HepG2 (cell line): ENCODE data around the gene SRCAP. TPM values are rescaled to one million over a fixed set of nuclear protein-coding genes. Genes with fewer than 3 reads are reported as not detected.

Experiments used
- AGO1 ChIP-seq: fragments of 200-400 bp; formaldehyde crosslinking; IDR thresholded peaks from 2 replicates; pipeline ENCODE4 v1.6.1; 2017; ENCODE audit warnings: mild to moderate bottlenecking, low read depth, low read length, moderate library complexity; ENCODE audit not compliant: poor library complexity, severe bottlenecking
- AGO2 ChIP-seq: fragments of 200-400 bp; formaldehyde crosslinking; optimal IDR thresholded peaks from 2 replicates; pipeline ENCODE3; 2017; ENCODE audit warnings: mild to moderate bottlenecking, low read depth, low read length, moderate library complexity
- BRCA1 ChIP-seq: sonication (generic); formaldehyde crosslinking; IDR thresholded peaks from 2 replicates; pipeline ENCODE4 v1.4.0; 2020; ENCODE audit warnings: missing genetic modification reagents
- CSRNP1 ChIP-seq: sonication (generic); formaldehyde crosslinking; IDR thresholded peaks from 2 replicates; pipeline ENCODE4 v1.8.1; 2023; ENCODE audit warnings: mild to moderate bottlenecking, missing genetic modification reagents
- FOXM1 ChIP-seq: sonication (generic); formaldehyde crosslinking; IDR thresholded peaks from 2 replicates; pipeline ENCODE4 v1.5.0; 2020; ENCODE audit warnings: missing genetic modification reagents
- GMEB2 ChIP-seq: IDR thresholded peaks from 2 replicates; pipeline ENCODE4 v1.6.1; 2016; ENCODE audit warnings: missing biosample characterization, missing genetic modification reagents, low read depth
- IKZF1 ChIP-seq: fragments of 450-650 bp; IDR thresholded peaks from 2 replicates; pipeline ENCODE4 v1.7.1; 2016
- NR2F2 ChIP-seq: IDR thresholded peaks from 2 replicates; pipeline ENCODE4 v1.6.1; 2012; ENCODE audit warnings: low read depth, inconsistent platforms, borderline replicate concordance
- SIX1 ChIP-seq: sonication (generic); formaldehyde crosslinking; IDR thresholded peaks from 2 replicates; pipeline ENCODE4 v1.4.0; 2020; ENCODE audit warnings: missing genetic modification reagents, borderline replicate concordance
- SRSF4 ChIP-seq: fragments of 200-400 bp; formaldehyde crosslinking; IDR thresholded peaks from one replicate; pipeline ENCODE4 v1.6.1; 2018; ENCODE audit warnings: mild to moderate bottlenecking, low read depth, low read length, moderate library complexity; ENCODE audit not compliant: poor library complexity, severe bottlenecking
- ZC3H13 ChIP-seq: sonication (generic); formaldehyde crosslinking; IDR thresholded peaks from 2 replicates; pipeline ENCODE4 v1.8.1; 2023; ENCODE audit warnings: mild to moderate bottlenecking, missing genetic modification reagents, moderate library complexity
- ZFP62 ChIP-seq: sonication (generic); formaldehyde crosslinking; IDR thresholded peaks from 2 replicates; pipeline ENCODE4 v1.4.0; 2020; ENCODE audit warnings: missing genetic modification reagents
- ZNF180 ChIP-seq: sonication (generic); formaldehyde crosslinking; IDR thresholded peaks from 2 replicates; pipeline ENCODE4 v1.4.0; 2020; ENCODE audit warnings: low read depth, missing genetic modification reagents, borderline replicate concordance
- ZNF256 ChIP-seq: sonication (generic); formaldehyde crosslinking; conservative IDR thresholded peaks from 2 replicates; pipeline ENCODE4 v1.4.0; 2020; ENCODE audit warnings: missing genetic modification reagents
- ZNF280B ChIP-seq: sonication (generic); formaldehyde crosslinking; IDR thresholded peaks from 2 replicates; pipeline ENCODE4 v1.5.0; 2020; ENCODE audit warnings: missing genetic modification reagents, mild to moderate bottlenecking, borderline replicate concordance
- ZNF282 ChIP-seq: fragments of 450-650 bp; IDR thresholded peaks from 2 replicates; pipeline ENCODE4 v1.6.1; 2018; ENCODE audit not compliant: partially characterized antibody
- ZNF331 ChIP-seq: sonication (generic); formaldehyde crosslinking; IDR thresholded peaks from 2 replicates; pipeline ENCODE4 v1.4.0; 2020; ENCODE audit warnings: missing genetic modification reagents
- ZNF512B ChIP-seq: sonication (generic); formaldehyde crosslinking; IDR thresholded peaks from 2 replicates; pipeline ENCODE4 v1.5.1; 2020; ENCODE audit warnings: missing genetic modification reagents, mild to moderate bottlenecking, borderline replicate concordance
- ZNF576 ChIP-seq: sonication (generic); formaldehyde crosslinking; IDR thresholded peaks from 2 replicates; pipeline ENCODE4 v1.4.0; 2020; ENCODE audit warnings: mild to moderate bottlenecking, missing genetic modification reagents
- ZNF615 ChIP-seq: sonication (generic); formaldehyde crosslinking; IDR thresholded peaks from 2 replicates; pipeline ENCODE4 v1.5.0; 2020; ENCODE audit warnings: mild to moderate bottlenecking, missing genetic modification reagents, borderline replicate concordance
- ZNF776 ChIP-seq: sonication (generic); formaldehyde crosslinking; IDR thresholded peaks from 2 replicates; pipeline ENCODE4 v1.4.0; 2020; ENCODE audit warnings: mild to moderate bottlenecking, missing genetic modification reagents
- ZSCAN29 ChIP-seq: sonication (generic); formaldehyde crosslinking; conservative IDR thresholded peaks from 2 replicates; pipeline ENCODE4 v1.4.0; 2020; ENCODE audit warnings: mild to moderate bottlenecking, missing genetic modification reagents
- polyA plus RNA-seq, 8 experiments: library from polyadenylated mRNA; depleted of rRNA in 3 of 8; stranded (reverse) in 7 of 8; unstranded in 1 of 8; fragments of >200 nt; fragmentation: Illumina TruSeq in 4 of 8; extraction: Trizol in 4 of 8; gene quantifications; 2 replicates each; pipeline versions ENCODE4 v1.2.1 to v1.2.3, GENCODE V29; 2011 to 2016; ENCODE audit warnings: low read depth in 4 of 8, missing spikeins in 1 of 8, mixed read lengths in 1 of 8; ENCODE audit not compliant: insufficient read depth in 1 of 8
- total RNA-seq, 5 experiments: library from RNA; depleted of rRNA; stranded (reverse); fragments of >200 nt; fragmentation: Illumina TruSeq; extraction: Trizol; gene quantifications; 2 replicates each; pipeline ENCODE4 v1.2.3, GENCODE V29; 2016; ENCODE audit warnings: low read depth in 1 of 5

Gene SRCAP
- total and polyA plus RNA-seq, 2 of the 13 experiments (the other 11 are each of a cell fraction or from before 2014, with no cell fraction given), result 4.9 to 9.0 TPM

- TF ChIP-seq GMEB2 (CRISPR knock-in tag) (no peak), FOXM1 (CRISPR knock-in tag) (no peak), ZNF331 (CRISPR knock-in tag) (peak; percentile 59; the same call in 1 of the 2 replicates), NR2F2 (no peak), ZC3H13 (CRISPR knock-in tag) (peak; percentile 93), SIX1 (CRISPR knock-in tag) (0 out of 2 replicates have a peak, but pooled peaks have one; percentile 39), ZNF615 (peak; percentile 95), ZNF280B (CRISPR knock-in tag) (peak; percentile 76; the same call in 1 of the 2 replicates), ZSCAN29 (CRISPR knock-in tag) (no peak), SRSF4 (no peak), ZNF256 (peak; percentile 58; the same call in 1 of the 2 replicates), ZNF576 (CRISPR knock-in tag) (0 out of 2 replicates have a peak, but pooled peaks have one; percentile 31), AGO1 (peak; percentile 79), ZNF282 (no peak), BRCA1 (CRISPR knock-in tag) (peak; percentile 78; the same call in 1 of the 2 replicates), IKZF1 (no peak), ZNF512B (CRISPR knock-in tag) (peak; percentile 73; the same call in 1 of the 2 replicates), ZFP62 (CRISPR knock-in tag) (no peak), ZNF776 (CRISPR knock-in tag) (no peak; the same call in 1 of the 2 replicates), ZNF180 (CRISPR knock-in tag) (no peak), CSRNP1 (CRISPR knock-in tag) (peak; percentile 36), AGO2 (peak; percentile 89)
These were observed 88.1 kb downstream of the SRCAP start, which contains the start of gene ZNF629 (continued) for GRCh38 chr16:30786936-30787612.
